WERI-Rb-1 (cell line): ENCODE measurements around the gene ASB7.
"Not testable (repeated sequence)": the region's sequence is repeated elsewhere in the genome, so short reads cannot be mapped to it uniquely, and the experiment has no call there.

ENCODE experiments used
- DNase-seq: peaks from one replicate; pipeline ENCODE4 v3.0.0-alpha.2; 2020
- H3K27ac ChIP-seq: fragments of 250-450 bp; sonication (Bioruptor Pico); 2 replicates; pipeline ENCODE4 v1.5.1; 2020; ENCODE audit warnings: mild to moderate bottlenecking, moderate library complexity
- H3K27me3 ChIP-seq: fragments of 250-450 bp; sonication (Bioruptor Pico); 2 replicates; pipeline ENCODE4 v1.5.1; 2021; ENCODE audit warnings: mild to moderate bottlenecking, low read depth, moderate library complexity; ENCODE audit not compliant: insufficient read depth, severe bottlenecking
- H3K36me3 ChIP-seq: fragments of 250-450 bp; sonication (Bioruptor Pico); 2 replicates; pipeline ENCODE4 v1.5.1; 2020; ENCODE audit warnings: mild to moderate bottlenecking, moderate library complexity
- H3K4me3 ChIP-seq: 2 replicates; pipeline ENCODE4 v1.5.1; 2011; ENCODE audit warnings: low read depth, mild to moderate bottlenecking, control low read depth, low read length
- H3K9me3 ChIP-seq: fragments of 250-450 bp; sonication (Bioruptor Pico); 2 replicates; pipeline ENCODE4 v1.5.1; 2021; ENCODE audit warnings: mild to moderate bottlenecking, moderate library complexity; ENCODE audit not compliant: severe bottlenecking
- TF ChIP-seq, protein P1 (sequence below): IDR thresholded peaks from 2 replicates; pipeline ENCODE4 v1.5.1; 2011; ENCODE audit warnings: low read depth, mild to moderate bottlenecking, control low read depth, inconsistent platforms, low read length

The ASB7 gene

DNA sequence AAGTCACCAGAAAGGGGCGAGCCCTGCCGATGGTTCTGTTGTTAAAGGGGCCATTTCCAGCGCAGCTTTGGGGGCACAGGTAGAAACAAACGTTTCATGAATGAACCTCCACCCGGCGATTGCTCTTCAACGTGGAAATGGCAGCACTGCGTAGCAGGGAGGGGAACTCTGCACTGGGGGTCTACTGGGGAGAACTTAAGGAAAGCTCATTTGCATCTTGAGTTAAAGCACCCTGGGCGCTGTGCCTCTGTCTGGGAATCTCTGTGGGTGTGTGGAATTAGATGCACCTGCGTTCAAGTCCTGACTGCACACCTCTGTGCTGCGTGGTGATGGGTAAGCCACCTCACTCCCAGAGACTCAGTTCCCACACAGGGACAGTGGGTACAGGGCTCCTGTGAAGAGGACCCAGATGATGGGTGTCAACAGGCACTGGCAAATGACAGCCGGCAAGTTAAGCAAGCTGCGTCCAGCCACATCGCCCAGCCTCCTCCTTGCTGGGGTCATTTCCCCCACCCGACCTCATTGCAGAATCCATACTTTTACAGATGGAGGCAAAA lies 68.8 kb downstream of the ASB7 start:
- Histone ChIP-seq H3K9me3 (no peaks in the 10 kb centered on the region), H3K27me3 (no peaks in the 10 kb centered on the region), H3K4me3 (no peak overlapping the region), H3K36me3 (no peaks in the 10 kb centered on the region), H3K27ac (no peak overlapping the region)
- TF ChIP-seq, protein P1, sequence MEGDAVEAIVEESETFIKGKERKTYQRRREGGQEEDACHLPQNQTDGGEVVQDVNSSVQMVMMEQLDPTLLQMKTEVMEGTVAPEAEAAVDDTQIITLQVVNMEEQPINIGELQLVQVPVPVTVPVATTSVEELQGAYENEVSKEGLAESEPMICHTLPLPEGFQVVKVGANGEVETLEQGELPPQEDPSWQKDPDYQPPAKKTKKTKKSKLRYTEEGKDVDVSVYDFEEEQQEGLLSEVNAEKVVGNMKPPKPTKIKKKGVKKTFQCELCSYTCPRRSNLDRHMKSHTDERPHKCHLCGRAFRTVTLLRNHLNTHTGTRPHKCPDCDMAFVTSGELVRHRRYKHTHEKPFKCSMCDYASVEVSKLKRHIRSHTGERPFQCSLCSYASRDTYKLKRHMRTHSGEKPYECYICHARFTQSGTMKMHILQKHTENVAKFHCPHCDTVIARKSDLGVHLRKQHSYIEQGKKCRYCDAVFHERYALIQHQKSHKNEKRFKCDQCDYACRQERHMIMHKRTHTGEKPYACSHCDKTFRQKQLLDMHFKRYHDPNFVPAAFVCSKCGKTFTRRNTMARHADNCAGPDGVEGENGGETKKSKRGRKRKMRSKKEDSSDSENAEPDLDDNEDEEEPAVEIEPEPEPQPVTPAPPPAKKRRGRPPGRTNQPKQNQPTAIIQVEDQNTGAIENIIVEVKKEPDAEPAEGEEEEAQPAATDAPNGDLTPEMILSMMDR: no peak
- no peak for DNase-seq

DNA sequence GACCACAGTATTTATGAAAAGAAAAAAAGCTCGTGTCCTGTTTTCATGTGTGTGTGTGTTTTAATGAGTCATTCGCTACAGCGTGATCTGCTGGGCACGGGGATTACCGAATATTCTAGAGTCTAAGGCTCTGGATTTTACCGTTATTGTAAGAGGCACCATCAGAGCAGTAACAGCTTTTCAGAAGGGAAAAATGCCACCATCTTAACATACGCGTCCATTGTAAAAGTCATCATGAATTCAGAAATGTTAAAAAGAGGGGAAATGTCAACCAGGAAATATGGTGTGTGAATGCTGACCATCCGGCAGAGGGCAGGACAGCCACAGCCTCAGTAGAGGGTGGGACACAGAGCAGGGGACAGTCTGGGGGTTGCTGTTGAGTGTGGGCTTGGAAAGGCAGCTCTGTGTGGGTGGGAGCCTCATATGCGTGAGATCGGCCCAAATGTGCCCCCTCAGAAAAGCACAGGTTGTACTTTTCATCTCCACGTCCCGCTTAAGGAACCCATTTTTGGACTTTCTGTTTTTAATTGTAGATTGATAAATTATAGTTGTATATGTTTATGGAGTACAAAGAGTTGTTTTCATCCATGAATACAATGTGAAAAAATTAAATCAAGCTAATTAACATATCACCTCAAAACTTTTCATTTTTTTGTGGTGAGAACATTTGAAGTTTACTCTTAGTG lies 69.6 kb downstream of the ASB7 start:
- peak; percentile 23 for DNase-seq
- H3K27me3 ChIP-seq: no peaks in the 10 kb centered on the region
- H3K36me3 ChIP-seq: no peaks in the 10 kb centered on the region
- H3K9me3 ChIP-seq: no peaks in the 10 kb centered on the region
- no peak overlapping the region for H3K4me3 ChIP-seq
- no peak overlapping the region for H3K27ac ChIP-seq
- TF ChIP-seq, protein P1: peak; percentile 73

- Histone ChIP-seq H3K36me3 (no peaks in the 10 kb centered on the region), H3K9me3 (no peaks in the 10 kb centered on the region), H3K27me3 (no peaks in the 10 kb centered on the region), H3K4me3 (no peak overlapping the region), H3K27ac (no peak overlapping the region)
- TF ChIP-seq, protein P1: no peak
- DNase-seq: no peak
Measured at GRCh38 chr15:100672959-100673358, 70.6 kb downstream of the ASB7 start.

GRCh38 chr15:100679151-100679550 lies 76.8 kb downstream of the ASB7 start:
- not testable (repeated sequence) for DNase-seq, H3K36me3 ChIP-seq, H3K27me3 ChIP-seq, H3K27ac ChIP-seq, H3K4me3 ChIP-seq, H3K9me3 ChIP-seq

GRCh38 chr15:100680726-100681125 lies 78.3 kb downstream of the ASB7 start:
- H3K36me3 ChIP-seq: no peaks in the 10 kb centered on the region
- DNase-seq: no peak
- TF ChIP-seq, protein P1: no peak

GRCh38 chr15:100681335-100681746 lies 79.0 kb downstream of the ASB7 start:
- H3K27me3 ChIP-seq: no peaks in the 10 kb centered on the region
- no peaks in the 10 kb centered on the region for H3K9me3 ChIP-seq
- no peaks in the 10 kb centered on the region for H3K36me3 ChIP-seq
- DNase-seq: no peak
- TF ChIP-seq, protein P1: no peak
- H3K4me3 ChIP-seq: no peak overlapping the region
- no peak overlapping the region for H3K27ac ChIP-seq

More at GRCh38 chr15:100680726-100681125, 78.3 kb downstream of the ASB7 start:
- Histone ChIP-seq H3K4me3 (no peak overlapping the region), H3K9me3 (no peaks in the 10 kb centered on the region), H3K27ac (no peak overlapping the region), H3K27me3 (no peaks in the 10 kb centered on the region)
